ENCODE results near the gene TSC22D2. TPM values are rescaled to one million over a fixed set of nuclear protein-coding genes. Genes with fewer than 3 reads are reported as not detected.
A peak's percentile ranks its signal among the peaks of the same experiment; 100 is the strongest.

Gene TSC22D2
- total RNA-seq, 3 donors from 2014 or later: 12.1 to 19.8 (median 16.5) TPM

DNA sequence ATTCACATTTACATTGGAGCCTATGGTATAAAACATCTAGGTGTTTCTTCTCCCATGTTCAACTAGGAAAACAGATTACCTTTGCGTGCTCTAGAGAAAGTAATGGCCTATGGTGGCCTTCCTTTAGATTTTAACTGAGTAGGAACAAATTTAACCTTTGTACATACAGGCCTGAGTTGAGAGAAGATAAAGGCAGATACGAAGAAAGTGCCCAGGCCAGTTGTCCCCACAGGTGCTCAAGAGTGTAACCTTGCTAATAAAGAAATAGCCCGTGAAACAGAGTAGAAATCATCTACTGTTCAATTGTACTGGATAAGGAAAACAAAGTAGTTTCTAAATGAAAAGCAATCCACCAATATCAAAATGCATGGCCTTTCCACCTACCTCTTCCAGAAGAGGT, 6.8 kb upstream of the TSC22D2 start:
- Histone ChIP-seq H3K27ac (no peak overlapping the region), H3K4me1 (no peaks in the 10 kb centered on the region), H3K9me3 (no peaks in the 10 kb centered on the region), H3K27me3 (no peaks in the 10 kb centered on the region), H3K4me3 (no peak overlapping the region), H3K36me3 (no peaks in the 10 kb centered on the region)
- intact Hi-C loops (cut with DNase I; ENCODE audit: low total_unique reads): no loop called here
- TF ChIP-seq, protein P1, sequence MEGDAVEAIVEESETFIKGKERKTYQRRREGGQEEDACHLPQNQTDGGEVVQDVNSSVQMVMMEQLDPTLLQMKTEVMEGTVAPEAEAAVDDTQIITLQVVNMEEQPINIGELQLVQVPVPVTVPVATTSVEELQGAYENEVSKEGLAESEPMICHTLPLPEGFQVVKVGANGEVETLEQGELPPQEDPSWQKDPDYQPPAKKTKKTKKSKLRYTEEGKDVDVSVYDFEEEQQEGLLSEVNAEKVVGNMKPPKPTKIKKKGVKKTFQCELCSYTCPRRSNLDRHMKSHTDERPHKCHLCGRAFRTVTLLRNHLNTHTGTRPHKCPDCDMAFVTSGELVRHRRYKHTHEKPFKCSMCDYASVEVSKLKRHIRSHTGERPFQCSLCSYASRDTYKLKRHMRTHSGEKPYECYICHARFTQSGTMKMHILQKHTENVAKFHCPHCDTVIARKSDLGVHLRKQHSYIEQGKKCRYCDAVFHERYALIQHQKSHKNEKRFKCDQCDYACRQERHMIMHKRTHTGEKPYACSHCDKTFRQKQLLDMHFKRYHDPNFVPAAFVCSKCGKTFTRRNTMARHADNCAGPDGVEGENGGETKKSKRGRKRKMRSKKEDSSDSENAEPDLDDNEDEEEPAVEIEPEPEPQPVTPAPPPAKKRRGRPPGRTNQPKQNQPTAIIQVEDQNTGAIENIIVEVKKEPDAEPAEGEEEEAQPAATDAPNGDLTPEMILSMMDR (IDR thresholded peaks at IDR 0.05): no peak
- TF ChIP-seq POLR2A (IDR thresholded peaks at IDR 0.05): no peak
- TF ChIP-seq POLR2AphosphoS5 (IDR thresholded peaks at IDR 0.05): no peak
- no peak for DNase-seq (ENCODE audit: low spot score in 2 of 2)

DNA sequence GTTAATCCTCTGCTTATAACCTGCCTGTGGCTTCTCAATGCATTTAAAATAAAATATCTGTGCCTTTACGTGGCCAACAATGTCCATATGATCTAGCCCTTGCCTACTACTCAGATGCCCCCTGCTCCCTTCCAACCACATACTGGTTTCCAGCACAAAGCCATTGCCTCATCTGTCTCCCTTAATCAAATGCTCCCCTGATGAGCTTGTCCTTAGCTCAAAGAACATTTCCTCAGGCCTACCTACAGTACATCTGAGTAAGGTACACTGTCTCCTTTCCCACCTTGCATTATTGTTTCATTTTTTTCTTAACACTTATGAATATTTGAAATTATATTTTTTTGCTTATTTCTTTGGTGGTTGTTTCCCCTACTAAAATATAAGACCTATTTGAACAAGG, 5.9 kb upstream of the TSC22D2 start:
- H3K36me3 ChIP-seq: no peaks in the 10 kb centered on the region
- H3K27me3 ChIP-seq: no peaks in the 10 kb centered on the region
- H3K9me3 ChIP-seq: no peaks in the 10 kb centered on the region
- DNase-seq (ENCODE audit: low spot score in 2 of 2): no peak
- no peak overlapping the region for H3K27ac ChIP-seq
- no peak for TF ChIP-seq POLR2A (IDR thresholded peaks at IDR 0.05)
- TF ChIP-seq, protein P1 (IDR thresholded peaks at IDR 0.05): no peak
- no peak for TF ChIP-seq POLR2AphosphoS5 (IDR thresholded peaks at IDR 0.05)
- H3K4me3 ChIP-seq: no peak overlapping the region
- intact Hi-C loops (cut with DNase I; ENCODE audit: low total_unique reads): no loop called here
- no peaks in the 10 kb centered on the region for H3K4me1 ChIP-seq

DNA sequence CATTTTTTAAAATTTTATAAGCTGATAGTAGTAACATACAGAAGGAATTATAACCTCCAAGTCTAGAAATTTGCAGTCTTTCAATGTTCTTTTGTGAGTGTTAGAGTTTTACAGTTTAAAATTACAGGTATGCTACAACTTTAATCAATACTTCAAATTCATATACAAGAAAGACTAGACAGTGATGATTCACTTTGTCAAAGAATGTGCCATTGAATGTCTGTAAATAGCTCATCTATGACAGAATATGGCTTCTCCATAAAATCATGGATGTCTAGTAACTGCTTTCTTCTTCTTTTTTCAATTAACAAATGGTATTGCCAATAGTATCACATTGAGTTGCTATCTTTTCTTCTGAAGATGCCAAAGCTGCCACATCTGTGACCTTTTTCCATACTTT, 4.1 kb upstream of the TSC22D2 start:
- DNase-seq (ENCODE audit: low spot score in 2 of 2): no peak
- H3K36me3 ChIP-seq: no peaks in the 10 kb centered on the region
- H3K27me3 ChIP-seq: no peaks in the 10 kb centered on the region
- no peak overlapping the region for H3K27ac ChIP-seq
- intact Hi-C loops (cut with DNase I; ENCODE audit: low total_unique reads): no loop called here
- no peak overlapping the region for H3K4me3 ChIP-seq
- no peaks in the 10 kb centered on the region for H3K4me1 ChIP-seq
- TF ChIP-seq POLR2AphosphoS5 (IDR thresholded peaks at IDR 0.05) (no peak), POLR2A (IDR thresholded peaks at IDR 0.05) (no peak)
- TF ChIP-seq, protein P1 (IDR thresholded peaks at IDR 0.05): no peak
- H3K9me3 ChIP-seq: no peaks in the 10 kb centered on the region

DNA sequence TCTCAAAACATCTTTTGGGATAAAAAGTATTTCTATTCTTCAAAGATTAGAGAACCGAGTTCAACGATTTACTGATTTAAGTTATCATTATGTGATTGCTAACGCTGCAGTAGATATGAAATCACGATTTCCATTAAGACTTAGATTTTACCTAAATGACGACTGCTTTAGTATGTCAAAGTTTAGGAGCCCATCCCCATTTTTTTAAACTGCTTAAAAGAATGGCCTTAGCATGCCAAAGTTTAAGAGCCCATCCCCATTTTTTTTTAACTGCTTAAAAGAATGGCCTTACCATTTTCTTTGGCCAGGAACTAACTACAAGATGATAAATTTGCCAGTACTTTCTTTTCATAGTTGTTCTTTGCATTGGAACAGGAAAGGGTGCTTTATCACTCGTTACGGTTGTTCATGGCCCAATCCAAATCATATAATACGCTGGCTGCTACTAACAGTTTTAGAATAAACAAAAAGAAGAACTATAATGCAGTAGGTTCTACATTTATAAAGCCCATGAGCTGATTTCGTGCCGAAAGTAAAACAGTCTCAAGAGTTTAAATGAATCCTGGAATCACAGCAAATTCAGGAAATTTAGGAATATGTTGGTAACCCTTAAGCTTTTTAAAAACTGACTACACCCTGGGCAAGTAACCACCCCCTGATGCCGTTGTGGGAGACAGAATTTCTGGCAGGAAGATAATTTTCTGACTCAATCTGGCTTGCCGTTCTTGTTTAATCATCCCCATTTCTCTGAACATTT, 869 bp upstream of the TSC22D2 start:
- H3K9me3 ChIP-seq: no peaks in the 10 kb centered on the region
- H3K27ac ChIP-seq: peak overlapping the region; percentile 100
- intact Hi-C loops (cut with DNase I; ENCODE audit: low total_unique reads): no loop called here
- no peak for TF ChIP-seq POLR2A (IDR thresholded peaks at IDR 0.05)
- DNase-seq (ENCODE audit: low spot score in 2 of 2): no peak
- H3K4me1 ChIP-seq: no peaks in the 10 kb centered on the region
- peak overlapping the region; percentile 85 to 98 (median 92) for H3K4me3 ChIP-seq
- no peaks in the 10 kb centered on the region for H3K27me3 ChIP-seq
- H3K36me3 ChIP-seq: no peaks in the 10 kb centered on the region

DNA sequence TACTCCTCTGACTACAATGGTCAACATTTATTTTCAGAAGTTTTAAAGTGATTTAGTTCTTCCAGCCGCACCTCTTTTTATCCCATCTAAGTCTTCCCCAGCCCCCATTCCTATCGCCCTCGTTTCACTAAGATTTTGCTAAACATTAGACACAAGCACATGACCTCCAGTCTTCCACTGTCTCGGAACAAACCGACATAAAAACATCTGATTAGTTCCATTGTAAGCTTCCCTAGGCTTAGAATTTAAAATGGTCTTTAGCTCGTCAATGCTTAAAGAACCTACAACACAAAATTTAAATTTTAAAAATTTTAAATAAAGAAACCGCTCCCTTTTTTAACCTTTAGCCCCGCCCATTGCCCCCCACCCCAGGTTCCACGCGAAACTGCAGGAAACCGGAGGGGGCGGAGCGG, 284 bp upstream of the TSC22D2 start:
- H3K4me3 ChIP-seq: peak overlapping the region; percentile 85 to 98 (median 92)
- H3K9me3 ChIP-seq: no peaks in the 10 kb centered on the region
- intact Hi-C loops (cut with DNase I; ENCODE audit: low total_unique reads): no loop called here
- H3K27ac ChIP-seq: peak overlapping the region; percentile 100
- TF ChIP-seq POLR2AphosphoS5 (IDR thresholded peaks at IDR 0.05): no peak
- TF ChIP-seq POLR2A (IDR thresholded peaks at IDR 0.05): no peak
- TF ChIP-seq, protein P1 (IDR thresholded peaks at IDR 0.05): no peak
- no peaks in the 10 kb centered on the region for H3K27me3 ChIP-seq
- H3K36me3 ChIP-seq: no peaks in the 10 kb centered on the region
- DNase-seq (ENCODE audit: low spot score in 2 of 2): no peak
- no peaks in the 10 kb centered on the region for H3K4me1 ChIP-seq

Data from breast epithelium (tissue), 4 donors.